Activated CD4-positive, alpha-beta T cell treated with anti-CD3 and anti-CD28 coated beads for 36 hours (primary cell): Measurements from ENCODE around the gene BCL7A. TPM values are rescaled to one million over a fixed set of nuclear protein-coding genes. Genes with fewer than 3 reads are reported as not detected.
A peak's percentile ranks its signal among the peaks of the same experiment; 100 is the strongest.

Experiments
- ATAC-seq: fragments of 200-7000 bp; cut with Tn5 transposase; one replicate; pipeline ENCODE4 v1.10.0; 2021; ENCODE audit warnings: mild to moderate bottlenecking, moderate library complexity
- CTCF ChIA-PET: fragments of 350-600 bp; sonication (Branson Sonifier 250); formaldehyde crosslinking; loops from one replicate; lab custom pipeline; 2021; ENCODE audit warnings: antibody characterized with exemption; lab: Charles Lee
- POLR2A ChIA-PET: fragments of 350-600 bp; sonication (Branson Sonifier 250); formaldehyde crosslinking; loops from one replicate; lab custom pipeline; 2021; ENCODE audit warnings: antibody characterized with exemption, inconsistent platforms; lab: Charles Lee
- DNase-seq: peaks from one replicate; pipeline ENCODE4 v3.0.0-alpha.2; 2020
- H3K27ac Mint-ChIP-seq: one replicate; pipeline ENCODE4 v1.8.0; 2021; ENCODE audit warnings: mixed read lengths
- H3K27me3 Mint-ChIP-seq: one replicate; pipeline ENCODE4 v1.8.0; 2021; ENCODE audit warnings: mixed read lengths
- H3K36me3 Mint-ChIP-seq: one replicate; pipeline ENCODE4 v1.8.0; 2021; ENCODE audit warnings: low read depth, mixed read lengths
- H3K4me1 Mint-ChIP-seq: one replicate; pipeline ENCODE4 v1.8.0; 2021; ENCODE audit warnings: mixed read lengths
- H3K4me3 Mint-ChIP-seq: one replicate; pipeline ENCODE4 v1.8.0; 2021; ENCODE audit warnings: mild to moderate bottlenecking, moderate library complexity, mixed read lengths
- H3K9me3 Mint-ChIP-seq: one replicate; pipeline ENCODE4 v1.8.0; 2021; ENCODE audit warnings: low read depth, mixed read lengths
- intact Hi-C, 2 experiments: fragments of 100-400 bp; cut with DNase I in 1 of 2; cut with micrococcal nuclease in 1 of 2; formaldehyde crosslinking; loops; one replicate each; pipeline versions ENCODE4 v1.14.2 to v1.15.1; 2022 to 2024; cut with DNase I, micrococcal nuclease
- total RNA-seq, 2 experiments: library from RNA; stranded (reverse); gene quantifications; one replicate each; pipeline ENCODE4 v1.2.3, GENCODE V29; 2021

BCL7A gene
- total RNA-seq, 2 experiments from 2014 or later: 6.4 to 6.6 TPM

- H3K27me3 Mint-ChIP-seq: peaks cover 13% of the 10 kb centered on the region
- intact Hi-C loops: no loop called here
- peaks cover 9% of the 10 kb centered on the region for H3K4me1 Mint-ChIP-seq
- no peak for DNase-seq
- no peak for ATAC-seq
- H3K9me3 Mint-ChIP-seq: no peaks in the 10 kb centered on the region
- no peak overlapping the region for H3K4me3 Mint-ChIP-seq
- H3K36me3 Mint-ChIP-seq: no peaks in the 10 kb centered on the region
- H3K27ac Mint-ChIP-seq: no peak overlapping the region
- CTCF ChIA-PET: interaction anchor here (1.0 to 2.0 kb wide), 2 partner anchors 90 to 100 kb away, joined by 4 to 7 read pairs; partner anchors contain the start of gene CFAP251
- POLR2A ChIA-PET: no interaction called here
Measured at GRCh38 chr12:122018937-122019336, 2.7 kb upstream of the BCL7A start.

- Mint-ChIP-seq H3K4me3 (peak overlapping the region; percentile 72), H3K27me3 (peaks cover 13% of the 10 kb centered on the region), H3K9me3 (no peaks in the 10 kb centered on the region), H3K27ac (peak overlapping the region; percentile 77), H3K36me3 (no peaks in the 10 kb centered on the region), H3K4me1 (peaks cover 5% of the 10 kb centered on the region)
- intact Hi-C loops: no loop called here
- ATAC-seq (no peak), DNase-seq (no peak)
- ChIA-PET CTCF (interaction anchor here (0.6 to 0.9 kb wide), 2 partner anchors 9 to 141 kb away, joined by 3 to 4 read pairs; no protein-coding TSS in a partner anchor), POLR2A (interaction anchor here (0.6 kb wide), 1 partner anchor 992 kb away, joined by 3 read pairs; no protein-coding TSS in a partner anchor)
Measured at GRCh38 chr12:122020795-122021192, 890 bp upstream of the BCL7A start.

GRCh38 chr12:122021193-122021821 is 377 bp upstream of the BCL7A start:
- peaks cover 5% of the 10 kb centered on the region for H3K4me1 Mint-ChIP-seq
- peak overlapping the region; percentile 85 for H3K4me3 Mint-ChIP-seq
- DNase-seq (peak; percentile 34), ATAC-seq (no peak)
- H3K9me3 Mint-ChIP-seq: no peaks in the 10 kb centered on the region
- POLR2A ChIA-PET: interaction anchor here (0.6 kb wide), 1 partner anchor 992 kb away, joined by 3 read pairs; no protein-coding TSS in a partner anchor
- H3K36me3 Mint-ChIP-seq: no peaks in the 10 kb centered on the region
- H3K27ac Mint-ChIP-seq: peak overlapping the region; percentile 77
- peaks cover 13% of the 10 kb centered on the region for H3K27me3 Mint-ChIP-seq
- CTCF ChIA-PET: interaction anchor here (0.6 to 0.9 kb wide), 2 partner anchors 9 to 140 kb away, joined by 3 to 4 read pairs; no protein-coding TSS in a partner anchor
- intact Hi-C loops: no loop called here

GRCh38 chr12:122022393-122023338 is 982 bp downstream of the BCL7A start:
- peak; percentile 25 for ATAC-seq
- no peaks in the 10 kb centered on the region for H3K9me3 Mint-ChIP-seq
- peak overlapping the region; percentile 75 for H3K4me3 Mint-ChIP-seq
- H3K4me1 Mint-ChIP-seq: peaks cover 5% of the 10 kb centered on the region
- ChIA-PET CTCF (interaction anchor here (0.7 to 1.4 kb wide), 4 partner anchors 16 to 529 kb away, joined by 3 to 4 read pairs (median 4); no protein-coding TSS in a partner anchor), POLR2A (interaction anchor here (0.5 to 1.0 kb wide), 2 partner anchors 31 to 169 kb away, joined by 3 to 5 read pairs; no protein-coding TSS in a partner anchor)
- H3K27me3 Mint-ChIP-seq: peaks cover 13% of the 10 kb centered on the region
- intact Hi-C loops: loop anchor here (1.0 to 2.0 kb wide), 3 partner anchors 30 to 104 kb away; partner anchors contain the start of gene CFAP251 (in 2 of the 2)
- no peaks in the 10 kb centered on the region for H3K36me3 Mint-ChIP-seq
- peak; percentile 64 for DNase-seq
- H3K27ac Mint-ChIP-seq: peak overlapping the region; percentile 56

- peak; percentile 49 for DNase-seq
- Mint-ChIP-seq H3K27ac (peak overlapping the region; percentile 56), H3K36me3 (no peaks in the 10 kb centered on the region), H3K27me3 (peaks cover 13% of the 10 kb centered on the region), H3K9me3 (no peaks in the 10 kb centered on the region), H3K4me3 (peak overlapping the region; percentile 75), H3K4me1 (peaks cover 5% of the 10 kb centered on the region)
- intact Hi-C loops: loop anchor here (2.0 kb wide), 2 partner anchors 31 to 105 kb away; partner anchors contain the start of gene CFAP251 (in 1 of the 2)
- ChIA-PET POLR2A (interaction anchor here (0.5 to 1.0 kb wide), 2 partner anchors 31 to 170 kb away, joined by 3 to 5 read pairs; no protein-coding TSS in a partner anchor), CTCF (interaction anchor here (0.7 to 1.4 kb wide), 5 partner anchors 17 to 530 kb away, joined by 3 to 4 read pairs (median 3); no protein-coding TSS in a partner anchor)
- ATAC-seq: peak; percentile 14
Measured at GRCh38 chr12:122023339-122024131, 1.9 kb downstream of the BCL7A start.

GRCh38 chr12:122024132-122024785 is 2.6 kb downstream of the BCL7A start:
- Mint-ChIP-seq H3K9me3 (no peaks in the 10 kb centered on the region), H3K4me1 (peaks cover 11% of the 10 kb centered on the region), H3K27me3 (peaks cover 13% of the 10 kb centered on the region), H3K27ac (no peak overlapping the region), H3K4me3 (no peak overlapping the region), H3K36me3 (no peaks in the 10 kb centered on the region)
- no peak for DNase-seq
- POLR2A ChIA-PET: interaction anchor here (1.0 kb wide), 1 partner anchor 32 kb away, joined by 5 read pairs; no protein-coding TSS in a partner anchor
- CTCF ChIA-PET: interaction anchor here (0.8 kb wide), 1 partner anchor 55 kb away, joined by 3 read pairs; no protein-coding TSS in a partner anchor
- ATAC-seq: no peak
- intact Hi-C loops: no loop called here

- no peaks in the 10 kb centered on the region for H3K9me3 Mint-ChIP-seq
- ChIA-PET POLR2A (no interaction called here), CTCF (interaction anchor here (0.5 to 1.1 kb wide), 3 partner anchors 108 to 410 kb away, joined by 3 to 5 read pairs (median 4); partner anchors contain the start of gene CFAP251)
- intact Hi-C loops: no loop called here
- peaks cover 4% of the 10 kb centered on the region for H3K27me3 Mint-ChIP-seq
- no peak overlapping the region for H3K4me3 Mint-ChIP-seq
- H3K36me3 Mint-ChIP-seq: no peaks in the 10 kb centered on the region
- peaks cover 7% of the 10 kb centered on the region for H3K4me1 Mint-ChIP-seq
- no peak overlapping the region for H3K27ac Mint-ChIP-seq
- DNase-seq (no peak), ATAC-seq (no peak)
Measured at GRCh38 chr12:122026706-122027333, 5.1 kb downstream of the BCL7A start.

GRCh38 chr12:122028165-122028904 is 6.7 kb downstream of the BCL7A start:
- ChIA-PET POLR2A (interaction anchor here (0.8 kb wide), 1 partner anchor 8 kb away, joined by 3 read pairs; no protein-coding TSS in a partner anchor), CTCF (interaction anchor here (0.6 to 1.2 kb wide), 10 partner anchors 9 to 153 kb away, joined by 3 to 5 read pairs (median 3); partner anchors contain the start of gene PSMD9)
- H3K27ac Mint-ChIP-seq: no peak overlapping the region

GRCh38 chr12:122028905-122029560 is 7.3 kb downstream of the BCL7A start:
- ATAC-seq: peak; percentile 53
- POLR2A ChIA-PET: no interaction called here
- Mint-ChIP-seq H3K27me3 (no peaks in the 10 kb centered on the region), H3K4me3 (no peak overlapping the region), H3K9me3 (no peaks in the 10 kb centered on the region), H3K36me3 (no peaks in the 10 kb centered on the region), H3K4me1 (peaks cover 7% of the 10 kb centered on the region), H3K27ac (no peak overlapping the region)
- CTCF ChIA-PET: interaction anchor here (0.5 to 0.8 kb wide), 4 partner anchors 15 to 285 kb away, joined by 3 to 5 read pairs (median 4); no protein-coding TSS in a partner anchor
- intact Hi-C loops: no loop called here
- DNase-seq: peak; percentile 61

More at GRCh38 chr12:122028165-122028904, 6.7 kb downstream of the BCL7A start:
- no peak for DNase-seq
- no peak for ATAC-seq
- no peaks in the 10 kb centered on the region for H3K9me3 Mint-ChIP-seq
- H3K36me3 Mint-ChIP-seq: no peaks in the 10 kb centered on the region
- no peak overlapping the region for H3K4me3 Mint-ChIP-seq
- H3K27me3 Mint-ChIP-seq: peaks cover 1% of the 10 kb centered on the region
- intact Hi-C loops: no loop called here
- H3K4me1 Mint-ChIP-seq: peaks cover 7% of the 10 kb centered on the region
